ENCODE data around the gene MRPS21. TPM values are rescaled to one million over a fixed set of nuclear protein-coding genes. Genes with fewer than 3 reads are reported as not detected.

MRPS21 gene
- total RNA-seq, 1 donor, result 29.0 TPM

DNA sequence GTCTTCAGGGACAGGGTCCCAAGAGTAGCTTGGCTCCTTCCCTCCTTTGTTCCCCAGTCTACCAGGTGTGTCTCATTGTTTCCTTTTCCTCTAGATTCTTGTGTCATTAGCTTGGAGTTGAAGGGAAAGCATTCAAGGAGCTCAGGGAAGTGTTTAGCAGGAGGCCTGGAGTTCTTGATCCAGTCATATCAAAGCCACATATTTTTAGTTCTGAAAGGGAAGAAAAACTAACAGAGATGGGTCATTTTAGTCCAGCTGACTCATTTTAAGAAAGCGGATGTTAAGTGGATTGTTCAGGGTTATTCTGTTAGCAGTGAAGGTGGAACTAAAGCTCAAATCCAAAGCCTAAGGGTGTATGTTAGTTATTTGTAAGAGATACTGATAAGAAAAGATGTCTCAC lies 20.4 kb upstream of the MRPS21 start:
- Histone ChIP-seq H3K4me1 (ENCODE audit: insufficient read depth, low read length) (peaks cover 28% of the 10 kb centered on the region), H2AFZ (ENCODE audit: low read length) (peak overlapping the region; percentile 60), H3K27me3 (ENCODE audit: insufficient read depth, low read length) (no peaks in the 10 kb centered on the region), H3K79me2 (ENCODE audit: insufficient read depth, low read length) (peaks cover 15% of the 10 kb centered on the region), H3K9me3 (ENCODE audit: low read depth, low read length) (no peaks in the 10 kb centered on the region), H4K20me1 (ENCODE audit: insufficient read depth, low read length) (no peaks in the 10 kb centered on the region), H3K4me2 (ENCODE audit: insufficient read depth, low read length) (peak overlapping the region; percentile 92), H3K4me3 (ENCODE audit: insufficient read depth, low read length) (peak overlapping the region; percentile 70), H3K27ac (ENCODE audit: low read depth, low read length) (peak overlapping the region; percentile 78), H3K36me3 (ENCODE audit: insufficient read depth, low read length) (peaks cover 12% of the 10 kb centered on the region)
- TF ChIP-seq, protein P1, sequence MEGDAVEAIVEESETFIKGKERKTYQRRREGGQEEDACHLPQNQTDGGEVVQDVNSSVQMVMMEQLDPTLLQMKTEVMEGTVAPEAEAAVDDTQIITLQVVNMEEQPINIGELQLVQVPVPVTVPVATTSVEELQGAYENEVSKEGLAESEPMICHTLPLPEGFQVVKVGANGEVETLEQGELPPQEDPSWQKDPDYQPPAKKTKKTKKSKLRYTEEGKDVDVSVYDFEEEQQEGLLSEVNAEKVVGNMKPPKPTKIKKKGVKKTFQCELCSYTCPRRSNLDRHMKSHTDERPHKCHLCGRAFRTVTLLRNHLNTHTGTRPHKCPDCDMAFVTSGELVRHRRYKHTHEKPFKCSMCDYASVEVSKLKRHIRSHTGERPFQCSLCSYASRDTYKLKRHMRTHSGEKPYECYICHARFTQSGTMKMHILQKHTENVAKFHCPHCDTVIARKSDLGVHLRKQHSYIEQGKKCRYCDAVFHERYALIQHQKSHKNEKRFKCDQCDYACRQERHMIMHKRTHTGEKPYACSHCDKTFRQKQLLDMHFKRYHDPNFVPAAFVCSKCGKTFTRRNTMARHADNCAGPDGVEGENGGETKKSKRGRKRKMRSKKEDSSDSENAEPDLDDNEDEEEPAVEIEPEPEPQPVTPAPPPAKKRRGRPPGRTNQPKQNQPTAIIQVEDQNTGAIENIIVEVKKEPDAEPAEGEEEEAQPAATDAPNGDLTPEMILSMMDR (IDR thresholded peaks at IDR 0.05; ENCODE audit: extremely low read depth, low read depth, low read length), result no peak
- peak; percentile 86 for DNase-seq (ENCODE audit: insufficient read length, low spot score, missing footprints)

DNA sequence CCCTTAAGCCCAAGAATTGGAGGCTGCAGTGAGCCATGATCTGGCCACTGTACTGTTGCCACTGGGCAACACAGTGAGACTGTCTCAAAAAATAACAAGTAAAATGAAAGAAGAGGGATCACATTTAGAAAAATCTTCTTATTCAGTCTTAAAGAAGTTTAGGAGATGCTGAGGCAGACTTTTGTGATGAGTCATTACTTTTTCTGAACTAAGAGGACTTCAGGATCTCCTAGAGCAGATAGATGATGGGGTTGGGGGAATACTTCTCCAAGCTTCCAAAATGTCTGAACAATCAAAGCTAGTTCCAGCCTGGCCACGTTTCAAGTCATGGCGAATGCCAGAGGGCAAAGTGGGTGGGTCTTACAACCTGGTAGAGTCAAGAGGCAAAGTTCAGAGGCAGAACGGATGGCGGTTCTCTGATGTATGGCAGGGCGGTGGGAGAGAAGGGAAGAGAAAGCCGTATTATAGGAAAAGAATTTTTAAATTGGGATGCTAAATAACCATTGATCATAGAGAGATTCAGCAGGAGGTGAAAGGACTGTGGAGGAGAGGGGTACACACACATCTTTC lies 13.4 kb upstream of the MRPS21 start:
- TF ChIP-seq, protein P1 (IDR thresholded peaks at IDR 0.05; ENCODE audit: extremely low read depth, low read depth, low read length), result no peak
- Histone ChIP-seq H4K20me1 (ENCODE audit: insufficient read depth, low read length) (no peaks in the 10 kb centered on the region), H3K36me3 (ENCODE audit: insufficient read depth, low read length) (peaks cover 30% of the 10 kb centered on the region), H3K27ac (ENCODE audit: low read depth, low read length) (no peak overlapping the region), H3K79me2 (ENCODE audit: insufficient read depth, low read length) (peaks cover 12% of the 10 kb centered on the region), H3K9me3 (ENCODE audit: low read depth, low read length) (no peaks in the 10 kb centered on the region), H2AFZ (ENCODE audit: low read length) (no peak overlapping the region), H3K4me3 (ENCODE audit: insufficient read depth, low read length) (no peak overlapping the region), H3K4me1 (ENCODE audit: insufficient read depth, low read length) (peaks cover 24% of the 10 kb centered on the region), H3K27me3 (ENCODE audit: insufficient read depth, low read length) (no peaks in the 10 kb centered on the region), H3K4me2 (ENCODE audit: insufficient read depth, low read length) (no peak overlapping the region)
- no peak for DNase-seq (ENCODE audit: insufficient read length, low spot score, missing footprints)

- DNase-seq (ENCODE audit: insufficient read length, low spot score, missing footprints), result no peak
- Histone ChIP-seq H3K79me2 (ENCODE audit: insufficient read depth, low read length) (peaks cover 12% of the 10 kb centered on the region), H3K27ac (ENCODE audit: low read depth, low read length) (peak overlapping the region; percentile 89), H3K4me1 (ENCODE audit: insufficient read depth, low read length) (peaks cover 24% of the 10 kb centered on the region), H3K27me3 (ENCODE audit: insufficient read depth, low read length) (no peaks in the 10 kb centered on the region), H3K4me2 (ENCODE audit: insufficient read depth, low read length) (peak overlapping the region; percentile 98), H3K4me3 (ENCODE audit: insufficient read depth, low read length) (peak overlapping the region; percentile 90), H2AFZ (ENCODE audit: low read length) (peak overlapping the region; percentile 85), H4K20me1 (ENCODE audit: insufficient read depth, low read length) (no peaks in the 10 kb centered on the region), H3K9me3 (ENCODE audit: low read depth, low read length) (no peaks in the 10 kb centered on the region), H3K36me3 (ENCODE audit: insufficient read depth, low read length) (peaks cover 24% of the 10 kb centered on the region)
- TF ChIP-seq, protein P1 (IDR thresholded peaks at IDR 0.05; ENCODE audit: extremely low read depth, low read depth, low read length), result peak; percentile 84
Measured at GRCh38 chr1:150281221-150281757, 12.4 kb upstream of the MRPS21 start.

DNA sequence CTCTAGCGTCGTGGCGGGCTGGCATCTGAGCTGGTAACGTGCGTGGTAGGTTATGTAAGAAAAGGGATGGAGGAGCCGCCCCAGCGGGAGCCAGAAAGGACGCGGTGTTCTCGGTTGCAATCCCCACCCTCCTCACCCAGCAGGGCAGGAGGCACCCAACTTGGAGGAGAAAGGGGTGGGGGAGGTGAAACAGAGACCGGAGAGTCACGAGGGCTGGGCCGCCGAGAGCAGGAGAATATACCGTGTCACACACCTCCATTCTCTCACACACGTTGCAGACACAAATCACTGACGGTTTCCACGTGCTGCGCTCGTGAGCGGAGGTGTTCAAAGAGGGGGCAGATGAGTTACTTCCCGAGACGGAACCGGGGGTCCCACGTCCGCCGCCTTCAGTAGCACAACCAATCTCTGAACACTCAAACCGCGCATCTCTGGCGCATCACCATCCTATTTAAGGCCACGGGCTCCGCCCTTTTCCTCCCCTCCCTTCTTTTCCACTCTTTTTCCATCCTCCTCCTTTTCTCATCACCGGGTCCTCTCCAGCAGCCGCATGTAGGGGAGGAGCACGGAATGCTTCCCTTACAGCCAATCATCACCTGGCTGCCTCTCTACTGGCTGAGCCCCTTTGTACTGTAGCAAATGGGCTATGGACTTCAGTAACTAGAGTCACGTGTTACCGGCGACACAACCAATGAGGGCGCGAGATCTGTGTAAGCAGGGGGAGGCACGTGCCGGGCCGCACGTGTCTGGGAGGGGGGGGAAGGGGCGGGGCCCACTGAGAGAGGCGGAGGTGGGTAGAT lies 11.7 kb upstream of the MRPS21 start, which contains the start of gene CIART:
Gene CIART, plus strand, starts transcription at position 797 of the 800 bp plus-strand sequence. CDS start 714 bp downstream, outside the sequence.
- Histone ChIP-seq H3K4me3 (ENCODE audit: insufficient read depth, low read length) (peak within 1 kb of the TSS; percentile 90), H3K36me3 (ENCODE audit: insufficient read depth, low read length) (peaks cover 27% of the 10 kb centered on the region), H4K20me1 (ENCODE audit: insufficient read depth, low read length) (no peaks in the 10 kb centered on the region), H3K79me2 (ENCODE audit: insufficient read depth, low read length) (peaks cover 12% of the 10 kb centered on the region), H3K4me1 (ENCODE audit: insufficient read depth, low read length) (peaks cover 24% of the 10 kb centered on the region), H3K27me3 (ENCODE audit: insufficient read depth, low read length) (no peaks in the 10 kb centered on the region), H3K27ac (ENCODE audit: low read depth, low read length) (peak within 1 kb of the TSS; percentile 89), H2AFZ (ENCODE audit: low read length) (peak within 1 kb of the TSS; percentile 98), H3K4me2 (ENCODE audit: insufficient read depth, low read length) (peak within 1 kb of the TSS; percentile 98), H3K9me3 (ENCODE audit: low read depth, low read length) (no peaks in the 10 kb centered on the region)
- peak; percentile 96 for DNase-seq (ENCODE audit: insufficient read length, low spot score, missing footprints)
- TF ChIP-seq, protein P1 (IDR thresholded peaks at IDR 0.05; ENCODE audit: extremely low read depth, low read depth, low read length), result no peak

Measured in osteoblast (primary cell).